NCI-H1930 (cell line): ENCODE results near the gene LSM11.

Experiments used
- DNase-seq, 2 experiments: peaks; one replicate each; lab custom pipeline; 2025; lab: John Stamatoyannopoulos, UW

LSM11 gene

GRCh38 chr5:157772127-157772526 is 28.6 kb downstream of the LSM11 start:
- DNase-seq: no peak

GRCh38 chr5:157778121-157778805 is 34.8 kb downstream of the LSM11 start:
- peak in 1 of 2 experiments; percentile 9 for DNase-seq

GRCh38 chr5:157779221-157779620 is 35.7 kb downstream of the LSM11 start:
- DNase-seq: no peak

- no peak for DNase-seq
These were observed 42.3 kb downstream of the LSM11 start for GRCh38 chr5:157785801-157786200.

- DNase-seq: no peak
These were observed 49.8 kb downstream of the LSM11 start for GRCh38 chr5:157793301-157793700.

GRCh38 chr5:157799578-157799977 is 56.1 kb downstream of the LSM11 start:
- no peak for DNase-seq

- no peak for DNase-seq
These were observed 56.6 kb downstream of the LSM11 start for GRCh38 chr5:157800137-157800536.

GRCh38 chr5:157802736-157803135 is 59.2 kb downstream of the LSM11 start:
- no peak for DNase-seq

- no peak for DNase-seq
These were observed 64.5 kb downstream of the LSM11 start for GRCh38 chr5:157808043-157808442.
